HL-60 (cell line): Measurements from ENCODE around the gene KIF5A.

Source experiments
- DNase-seq, 2 experiments: peaks; one replicate each; pipeline ENCODE4 v3.0.0-alpha.2; 2010 to 2020; ENCODE audit warnings: low read depth in 1 of 2, low spot score in 1 of 2
- H3K27ac ChIP-seq: fragments of 250-450 bp; sonication (Bioruptor Pico); replicated peaks from 2 replicates; pipeline ENCODE4 v1.5.1; 2020; ENCODE audit warnings: mild to moderate bottlenecking, moderate library complexity
- H3K27me3 ChIP-seq: fragments of 250-450 bp; sonication (Bioruptor Pico); 2 replicates; pipeline ENCODE4 v1.5.1; 2021; ENCODE audit warnings: mild to moderate bottlenecking, moderate library complexity; ENCODE audit not compliant: insufficient read depth, poor library complexity, severe bottlenecking
- H3K4me3 ChIP-seq: replicated peaks from 2 replicates; pipeline ENCODE4 v1.5.1; 2011; ENCODE audit warnings: mild to moderate bottlenecking, control low read depth, low read length; ENCODE audit not compliant: insufficient read depth
- CTCF ChIP-seq: IDR thresholded peaks from one replicate; pipeline ENCODE4 v1.5.1; 2011; ENCODE audit warnings: low read length, control low read depth, inconsistent platforms; ENCODE audit not compliant: insufficient read depth
- GABPA ChIP-seq: IDR thresholded peaks from 2 replicates; pipeline ENCODE4 v1.6.1; 2012; ENCODE audit warnings: low read depth
- POLR2AphosphoS5 ChIP-seq: IDR thresholded peaks from 2 replicates; pipeline ENCODE4 v1.6.1; 2012; ENCODE audit warnings: low read depth
- SPI1 ChIP-seq: IDR thresholded peaks from 2 replicates; pipeline ENCODE4 v1.6.1; 2012; ENCODE audit warnings: low read depth, mild to moderate bottlenecking, borderline replicate concordance
- TF ChIP-seq, protein P1 (sequence below): IDR thresholded peaks from 2 replicates; pipeline ENCODE4 v1.6.1; 2012; ENCODE audit warnings: low read depth; ENCODE audit not compliant: insufficient replicate concordance

KIF5A gene

DNA sequence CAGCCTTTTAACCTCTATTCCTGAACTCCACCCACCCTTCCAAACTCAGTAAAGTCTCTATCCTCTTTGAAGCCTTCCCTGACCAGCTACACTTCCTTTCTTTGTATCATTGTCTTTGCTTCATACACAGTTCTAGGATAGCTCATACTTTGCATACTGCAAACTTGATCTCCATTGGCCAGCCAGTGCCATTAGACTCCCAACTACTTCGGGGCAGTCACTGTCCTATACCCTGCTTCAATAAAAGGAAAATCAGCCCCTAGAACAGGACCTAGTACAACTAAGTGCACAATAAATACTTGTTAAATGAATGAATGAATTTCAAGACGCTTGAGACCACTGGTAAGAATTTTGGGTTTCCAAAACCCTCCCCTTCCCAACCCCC is 40.6 kb downstream of the KIF5A start:
- Histone ChIP-seq H3K27me3 (peaks cover 6% of the 10 kb centered on the region), H3K27ac (0 out of 2 replicates have a peak overlapping the region, but pooled peaks have one; percentile 46), H3K4me3 (peak overlapping the region; percentile 98)
- no peak for TF ChIP-seq SPI1
- TF ChIP-seq POLR2AphosphoS5: no peak
- no peak for TF ChIP-seq GABPA
- no peak for DNase-seq

- Histone ChIP-seq H3K4me3 (peak within 1 kb of the TSS; percentile 98), H3K27me3 (peaks cover 4% of the 10 kb centered on the region), H3K27ac (peak within 1 kb of the TSS; percentile 46)
- peak; percentile 79 for DNase-seq
- TF ChIP-seq, protein P1, sequence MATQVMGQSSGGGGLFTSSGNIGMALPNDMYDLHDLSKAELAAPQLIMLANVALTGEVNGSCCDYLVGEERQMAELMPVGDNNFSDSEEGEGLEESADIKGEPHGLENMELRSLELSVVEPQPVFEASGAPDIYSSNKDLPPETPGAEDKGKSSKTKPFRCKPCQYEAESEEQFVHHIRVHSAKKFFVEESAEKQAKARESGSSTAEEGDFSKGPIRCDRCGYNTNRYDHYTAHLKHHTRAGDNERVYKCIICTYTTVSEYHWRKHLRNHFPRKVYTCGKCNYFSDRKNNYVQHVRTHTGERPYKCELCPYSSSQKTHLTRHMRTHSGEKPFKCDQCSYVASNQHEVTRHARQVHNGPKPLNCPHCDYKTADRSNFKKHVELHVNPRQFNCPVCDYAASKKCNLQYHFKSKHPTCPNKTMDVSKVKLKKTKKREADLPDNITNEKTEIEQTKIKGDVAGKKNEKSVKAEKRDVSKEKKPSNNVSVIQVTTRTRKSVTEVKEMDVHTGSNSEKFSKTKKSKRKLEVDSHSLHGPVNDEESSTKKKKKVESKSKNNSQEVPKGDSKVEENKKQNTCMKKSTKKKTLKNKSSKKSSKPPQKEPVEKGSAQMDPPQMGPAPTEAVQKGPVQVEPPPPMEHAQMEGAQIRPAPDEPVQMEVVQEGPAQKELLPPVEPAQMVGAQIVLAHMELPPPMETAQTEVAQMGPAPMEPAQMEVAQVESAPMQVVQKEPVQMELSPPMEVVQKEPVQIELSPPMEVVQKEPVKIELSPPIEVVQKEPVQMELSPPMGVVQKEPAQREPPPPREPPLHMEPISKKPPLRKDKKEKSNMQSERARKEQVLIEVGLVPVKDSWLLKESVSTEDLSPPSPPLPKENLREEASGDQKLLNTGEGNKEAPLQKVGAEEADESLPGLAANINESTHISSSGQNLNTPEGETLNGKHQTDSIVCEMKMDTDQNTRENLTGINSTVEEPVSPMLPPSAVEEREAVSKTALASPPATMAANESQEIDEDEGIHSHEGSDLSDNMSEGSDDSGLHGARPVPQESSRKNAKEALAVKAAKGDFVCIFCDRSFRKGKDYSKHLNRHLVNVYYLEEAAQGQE: peak; percentile 16
- no peak for TF ChIP-seq POLR2AphosphoS5
Measured at GRCh38 chr12:57590864-57591781, 41.3 kb downstream of the KIF5A start, which contains the start of gene PIP4K2C. PIP4K2C (plus strand) TSS chr12:57591192; CDS start chr12:57591290, 98 bp downstream.

DNA sequence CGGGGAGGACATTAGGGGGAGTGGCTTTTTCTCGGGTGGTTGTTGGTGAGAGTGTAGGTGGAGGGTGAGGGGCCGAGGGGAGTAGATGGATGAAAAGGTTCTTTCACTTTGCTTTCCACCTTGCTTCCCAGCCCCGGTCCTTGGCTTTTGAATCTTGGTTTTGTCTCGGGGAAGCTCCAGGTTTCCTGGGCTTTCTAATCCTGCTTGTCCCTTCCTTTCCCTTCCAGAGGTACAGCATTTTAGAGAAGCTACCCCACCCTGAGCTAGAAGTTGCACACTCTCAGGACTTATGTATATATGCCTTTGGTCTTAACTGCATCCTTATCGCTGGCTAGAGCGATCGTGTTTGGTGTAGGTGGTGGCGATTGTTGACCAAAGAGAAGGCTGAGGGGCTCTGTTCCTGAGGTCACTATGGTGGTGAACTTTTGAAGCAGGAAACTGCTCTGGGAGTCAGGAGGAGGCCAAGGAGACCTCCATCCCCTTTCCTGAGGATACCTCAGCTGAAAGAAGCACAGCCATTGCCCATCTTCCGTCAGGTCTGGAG is 42.0 kb downstream of the KIF5A start:
- no peak for TF ChIP-seq SPI1
- TF ChIP-seq, protein P1: no peak
- no peak for TF ChIP-seq CTCF
- no peak for TF ChIP-seq POLR2AphosphoS5
- TF ChIP-seq GABPA: no peak
- peak overlapping the region; percentile 98 for H3K4me3 ChIP-seq
- peak in 1 of 2 experiments; percentile 4 for DNase-seq
- no peaks in the 10 kb centered on the region for H3K27me3 ChIP-seq
- no peak overlapping the region for H3K27ac ChIP-seq

DNA sequence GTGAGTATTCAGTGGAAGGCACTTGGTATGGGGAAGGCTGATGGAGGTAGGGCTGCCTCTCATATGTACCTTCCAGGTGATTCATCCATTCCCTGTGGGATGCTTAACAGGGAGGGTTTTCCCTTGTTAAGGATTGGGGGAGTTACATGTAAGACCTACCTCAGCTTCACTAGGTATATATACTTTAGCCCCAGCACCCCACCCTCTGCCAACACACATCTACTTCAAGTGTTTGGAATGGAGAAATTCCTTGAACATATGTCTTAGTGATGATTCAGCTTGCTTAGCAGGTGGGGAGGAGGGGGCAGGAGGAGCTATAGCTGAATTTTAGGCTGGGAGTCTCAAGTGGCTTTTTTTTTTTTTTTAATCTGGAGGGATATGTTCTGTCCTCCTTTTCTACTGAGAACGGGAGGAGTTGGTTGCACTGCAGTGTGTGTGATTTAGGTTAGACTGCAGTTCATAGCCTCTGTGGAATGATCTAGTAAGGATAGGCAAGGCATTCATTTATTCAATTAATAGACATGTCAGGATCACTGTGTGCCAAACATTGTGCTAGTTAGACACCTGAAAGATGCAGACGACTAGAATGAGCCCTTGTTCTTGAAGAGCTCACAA is 42.8 kb downstream of the KIF5A start:
- Histone ChIP-seq H3K27me3 (no peaks in the 10 kb centered on the region), H3K4me3 (no peak overlapping the region), H3K27ac (no peak overlapping the region)
- TF ChIP-seq POLR2AphosphoS5 (no peak), CTCF (no peak), SPI1 (no peak), GABPA (no peak)
- TF ChIP-seq, protein P1: no peak
- DNase-seq: no peak
